Adipocyte (in vitro differentiated cells): ENCODE results near the gene AHCY.
"Not testable (repeated sequence)": the region's sequence is repeated elsewhere in the genome, so short reads cannot be mapped to it uniquely, and the experiment has no call there.

ENCODE experiments used
- DNase-seq: peaks from one replicate; pipeline ENCODE4 v3.0.0-alpha.2; 2015; ENCODE audit warnings: low read depth
- H3K27me3 ChIP-seq: replicated peaks from 2 replicates; pipeline ENCODE4 v1.7.0; 2013; ENCODE audit warnings: mild to moderate bottlenecking, low read length, moderate library complexity; ENCODE audit not compliant: control insufficient read depth, insufficient read depth
- H3K36me3 ChIP-seq: 2 replicates; pipeline ENCODE4 v1.7.0; 2013; ENCODE audit warnings: low read length, mild to moderate bottlenecking, moderate library complexity; ENCODE audit not compliant: control insufficient read depth, insufficient read depth, severe bottlenecking
- H3K4me1 ChIP-seq: 2 replicates; pipeline ENCODE4 v1.7.0; 2013; ENCODE audit warnings: mild to moderate bottlenecking, low read length, moderate library complexity; ENCODE audit not compliant: control insufficient read depth, insufficient read depth
- H3K4me3 ChIP-seq: 2 replicates; pipeline ENCODE4 v1.7.0; 2013; ENCODE audit warnings: mild to moderate bottlenecking, low read length, moderate library complexity
- H3K9ac ChIP-seq: 2 replicates; pipeline ENCODE4 v1.7.0; 2013; ENCODE audit warnings: mild to moderate bottlenecking, low read length, moderate library complexity
- H3K9me3 ChIP-seq: 2 replicates; pipeline ENCODE4 v1.7.0; 2013; ENCODE audit warnings: mild to moderate bottlenecking, low read length, moderate library complexity; ENCODE audit not compliant: control insufficient read depth

Gene AHCY

GRCh38 chr20:34246126-34246626 lies 57.0 kb downstream of the AHCY start:
- no peaks in the 10 kb centered on the region for H3K36me3 ChIP-seq
- H3K4me3 ChIP-seq = no peak overlapping the region

GRCh38 chr20:34243377-34243776 lies 59.8 kb downstream of the AHCY start:
- Histone ChIP-seq H3K27me3 (peaks cover 13% of the 10 kb centered on the region), H3K4me3 (no peak overlapping the region), H3K9ac (no peak overlapping the region), H3K36me3 (no peaks in the 10 kb centered on the region), H3K4me1 (peaks cover 3% of the 10 kb centered on the region), H3K9me3 (peaks cover 4% of the 10 kb centered on the region)
- DNase-seq = no peak

More at GRCh38 chr20:34246126-34246626, 57.0 kb downstream of the AHCY start:
- DNase-seq = peak; percentile 68
- Histone ChIP-seq H3K9me3 (no peaks in the 10 kb centered on the region), H3K9ac (no peak overlapping the region), H3K27me3 (peaks cover 5% of the 10 kb centered on the region), H3K4me1 (peaks cover 7% of the 10 kb centered on the region)

GRCh38 chr20:34242879-34243278 lies 60.3 kb downstream of the AHCY start:
- H3K27me3 ChIP-seq = peaks cover 13% of the 10 kb centered on the region
- H3K4me3 ChIP-seq = no peak overlapping the region
- DNase-seq = no peak
- peaks cover 3% of the 10 kb centered on the region for H3K4me1 ChIP-seq
- H3K9ac ChIP-seq = no peak overlapping the region
- no peaks in the 10 kb centered on the region for H3K36me3 ChIP-seq
- H3K9me3 ChIP-seq = peaks cover 9% of the 10 kb centered on the region

DNA sequence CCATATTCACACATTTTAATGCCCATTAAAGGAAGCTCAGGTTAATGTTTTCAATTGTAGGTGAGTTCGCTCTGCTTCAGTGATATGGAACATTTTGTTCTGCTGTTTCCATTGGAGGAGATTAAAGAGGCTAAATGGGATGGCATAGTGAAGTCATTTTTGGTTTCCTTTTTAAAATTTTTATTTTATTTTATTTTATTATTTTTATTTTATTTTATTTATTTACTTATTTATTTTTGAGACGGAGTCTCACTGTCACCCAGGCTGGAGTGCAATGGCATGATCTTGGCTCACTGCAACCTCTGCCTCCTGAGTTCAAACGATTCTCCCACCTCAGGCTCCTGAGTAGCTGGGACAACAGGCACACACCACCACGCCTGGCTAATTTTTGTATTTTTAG lies 61.1 kb downstream of the AHCY start:
- not testable (repeated sequence) for H3K4me1 ChIP-seq, H3K9ac ChIP-seq, DNase-seq, H3K36me3 ChIP-seq, H3K4me3 ChIP-seq
- peaks cover 17% of the 10 kb centered on the region for H3K9me3 ChIP-seq
- H3K27me3 ChIP-seq = peaks cover 13% of the 10 kb centered on the region

DNA sequence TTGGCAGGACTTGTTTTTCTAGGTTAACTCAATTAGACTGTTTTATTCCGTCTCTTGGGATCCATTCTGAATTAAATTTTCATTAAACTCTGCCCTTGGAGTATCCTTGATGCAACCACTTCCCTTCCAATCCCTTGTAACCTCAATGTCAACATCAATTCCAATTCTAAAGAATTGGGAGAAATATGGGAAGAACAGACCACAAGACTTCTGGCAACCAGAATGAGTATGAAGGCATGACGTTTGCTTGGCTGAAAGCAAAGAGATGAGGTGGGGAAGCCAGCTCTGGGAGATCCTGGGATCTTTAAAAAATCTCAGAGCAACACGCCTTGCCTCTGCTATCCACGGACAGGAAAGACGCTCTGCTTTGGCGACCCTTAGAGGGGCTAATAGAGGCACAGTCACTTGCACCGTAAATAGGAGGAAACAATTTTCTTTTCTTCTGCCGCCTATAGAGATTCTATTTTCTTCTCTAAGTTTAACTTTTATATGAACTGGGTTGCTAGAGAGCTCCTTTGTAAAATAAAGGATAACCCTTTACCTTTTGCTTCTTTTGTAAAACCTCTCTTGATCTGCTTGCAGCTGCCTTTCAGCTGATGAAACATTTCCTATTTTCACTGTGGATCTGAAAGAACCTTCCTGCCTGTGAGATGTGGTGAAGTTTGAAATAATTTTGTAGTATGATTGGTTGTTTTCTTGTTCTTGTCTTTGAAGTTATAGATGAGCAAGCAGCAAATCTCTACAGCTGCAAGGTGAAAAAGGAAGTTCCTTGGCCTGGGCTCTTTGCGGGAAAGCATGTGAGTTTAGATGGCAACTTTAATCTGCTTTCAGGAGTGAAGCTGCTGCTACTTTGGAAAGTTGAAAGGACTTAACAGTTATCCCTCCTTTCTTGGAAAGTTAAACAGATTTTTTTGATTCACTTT lies 62.2 kb downstream of the AHCY start, which contains the start of gene ASIP:
Gene ASIP (plus strand): TSS at position 731 of the 923 bp plus-strand sequence. CDS start 18,952 bp downstream, outside the sequence.
- Histone ChIP-seq H3K4me1 (peaks cover 3% of the 10 kb centered on the region), H3K36me3 (no peaks in the 10 kb centered on the region), H3K9ac (no peak within 1 kb of the TSS), H3K27me3 (peaks cover 13% of the 10 kb centered on the region), H3K4me3 (no peak within 1 kb of the TSS), H3K9me3 (peaks cover 23% of the 10 kb centered on the region)
- no peak for DNase-seq

GRCh38 chr20:34240121-34240520 lies 63.0 kb downstream of the AHCY start:
- peaks cover 13% of the 10 kb centered on the region for H3K27me3 ChIP-seq
- H3K36me3 ChIP-seq = no peaks in the 10 kb centered on the region
- no peak for DNase-seq
- H3K4me1 ChIP-seq = peaks cover 3% of the 10 kb centered on the region
- H3K9ac ChIP-seq = no peak overlapping the region
- H3K4me3 ChIP-seq = no peak overlapping the region
- peaks cover 23% of the 10 kb centered on the region for H3K9me3 ChIP-seq

DNA sequence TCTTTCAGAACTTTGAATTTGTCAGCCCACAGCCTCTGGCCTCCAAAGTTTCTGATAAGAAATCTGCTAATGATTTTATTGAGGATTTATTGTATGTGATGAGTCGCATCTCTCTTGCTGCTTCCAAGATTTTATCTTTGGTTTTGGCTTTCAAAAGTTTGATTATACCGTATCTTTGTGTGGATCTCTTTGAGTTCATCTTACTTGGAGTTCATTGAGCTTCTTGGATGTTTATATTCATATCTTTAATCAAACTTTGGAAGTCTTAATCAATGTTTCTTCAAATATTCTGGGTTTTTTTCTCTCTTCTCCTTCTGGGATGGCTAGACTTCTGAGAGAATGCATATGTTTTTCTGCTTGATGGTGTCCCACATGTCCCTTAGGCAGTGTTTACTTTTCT lies 65.2 kb downstream of the AHCY start:
- H3K27me3 ChIP-seq = peaks cover 11% of the 10 kb centered on the region
- no peak for DNase-seq
- peaks cover 3% of the 10 kb centered on the region for H3K4me1 ChIP-seq
- H3K9ac ChIP-seq = no peak overlapping the region
- no peak overlapping the region for H3K4me3 ChIP-seq
- peaks cover 23% of the 10 kb centered on the region for H3K9me3 ChIP-seq
- no peaks in the 10 kb centered on the region for H3K36me3 ChIP-seq

DNA sequence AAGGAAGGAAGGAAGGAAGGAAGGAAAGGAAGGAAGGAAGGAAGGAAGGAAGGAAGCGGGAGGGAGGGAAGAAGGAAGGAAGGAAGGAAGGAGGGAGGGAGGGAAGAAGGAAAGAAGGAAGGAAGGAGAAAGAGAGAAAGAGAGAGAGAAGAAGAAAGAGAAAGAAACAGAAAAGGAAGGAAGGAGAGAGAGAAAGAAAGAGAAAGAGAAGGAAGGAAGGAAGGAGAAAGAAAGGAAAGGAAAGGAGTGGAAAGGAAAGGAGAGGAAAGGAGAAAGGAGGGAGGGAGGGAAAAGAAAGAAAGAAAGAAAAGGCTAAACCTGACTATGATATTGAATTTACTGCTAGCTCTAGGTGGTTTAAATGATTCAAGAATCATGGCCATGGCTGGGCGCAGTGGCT lies 67.3 kb downstream of the AHCY start:
- H3K9ac ChIP-seq = no peak overlapping the region
- DNase-seq = no peak
- H3K4me1 ChIP-seq = peaks cover 3% of the 10 kb centered on the region
- H3K27me3 ChIP-seq = peaks cover 8% of the 10 kb centered on the region
- peaks cover 29% of the 10 kb centered on the region for H3K9me3 ChIP-seq
- H3K4me3 ChIP-seq = no peak overlapping the region
- H3K36me3 ChIP-seq = no peaks in the 10 kb centered on the region

DNA sequence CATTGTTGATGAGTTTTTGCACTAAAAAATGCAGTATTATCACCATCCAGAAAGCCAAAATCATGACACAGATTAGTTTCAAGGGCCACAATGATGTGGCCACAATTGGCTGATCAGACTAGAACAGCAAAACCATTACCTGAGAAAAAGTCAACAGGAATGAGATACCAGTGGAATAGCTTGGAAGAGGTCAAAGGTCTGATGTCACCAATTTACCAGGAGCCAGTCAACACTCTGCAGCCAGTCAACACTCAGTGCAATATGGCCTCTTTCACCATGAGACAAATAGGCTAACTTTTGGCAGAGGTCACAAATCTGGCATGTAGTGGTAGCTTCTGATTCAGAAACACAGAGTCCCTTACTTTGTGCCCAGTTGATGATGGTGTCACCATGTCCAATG lies 69.5 kb downstream of the AHCY start:
- H3K4me3 ChIP-seq = no peak overlapping the region

GRCh38 chr20:34232494-34233087 lies 70.6 kb downstream of the AHCY start:
- H3K9ac ChIP-seq = no peak overlapping the region
- H3K9me3 ChIP-seq = peaks cover 18% of the 10 kb centered on the region
- no peak for DNase-seq
- H3K27me3 ChIP-seq = no peaks in the 10 kb centered on the region
- no peaks in the 10 kb centered on the region for H3K36me3 ChIP-seq
- H3K4me3 ChIP-seq = no peak overlapping the region
- no peaks in the 10 kb centered on the region for H3K4me1 ChIP-seq

More for the DNA sequence above, 69.5 kb downstream of the AHCY start:
- no peaks in the 10 kb centered on the region for H3K4me1 ChIP-seq
- H3K9ac ChIP-seq = no peak overlapping the region
- H3K36me3 ChIP-seq = no peaks in the 10 kb centered on the region
- H3K9me3 ChIP-seq = peaks cover 29% of the 10 kb centered on the region
- no peak for DNase-seq
- no peaks in the 10 kb centered on the region for H3K27me3 ChIP-seq

DNA sequence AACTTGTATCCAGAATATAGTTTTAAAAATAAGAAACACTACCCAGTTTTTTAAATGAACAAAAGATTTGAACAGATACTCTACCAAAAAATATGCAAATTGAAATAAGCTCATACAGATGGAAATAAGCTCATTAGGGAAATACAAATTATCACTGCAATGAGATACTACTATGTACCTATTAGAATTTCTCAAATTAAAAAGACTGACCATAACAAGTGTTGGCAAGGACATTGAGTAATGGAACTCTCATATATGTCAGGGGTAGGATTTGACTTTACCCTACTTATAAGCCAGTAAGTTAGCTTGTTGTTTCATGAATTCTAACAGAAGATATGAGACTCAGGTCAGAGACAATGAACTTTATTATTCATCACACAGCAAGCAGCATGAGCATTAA lies 71.5 kb downstream of the AHCY start:
- Histone ChIP-seq H3K9ac (no peak overlapping the region), H3K9me3 (peaks cover 9% of the 10 kb centered on the region), H3K36me3 (no peaks in the 10 kb centered on the region), H3K27me3 (no peaks in the 10 kb centered on the region), H3K4me1 (no peaks in the 10 kb centered on the region), H3K4me3 (no peak overlapping the region)
- DNase-seq = no peak
